Thoracic aorta (tissue), 2 donors: ENCODE data around the gene GPD1. TPM values are rescaled to one million over a fixed set of nuclear protein-coding genes. Genes with fewer than 3 reads are reported as not detected.

Experiments
- ATAC-seq: fragments of 150-250 bp; one replicate; pipeline ENCODE4 v1.8.0; 2017; ENCODE audit warnings: low read depth; ENCODE audit not compliant: insufficient number of reproducible peaks, low FRiP score
- DNase-seq: peaks from one replicate; pipeline ENCODE4 v3.0.0-alpha.2; 2020; ENCODE audit warnings: low spot score
- H3K27ac ChIP-seq, 2 donors: fragments of 200-600 bp; sonication (generic); 1 replicate in 1 of 2; 2 replicates in 1 of 2; pipeline ENCODE4 v1.5.1; 2016; ENCODE audit warnings: mild to moderate bottlenecking in 2 of 2, moderate library complexity in 2 of 2
- H3K27me3 ChIP-seq: fragments of 200-600 bp; sonication (generic); replicated peaks from 2 replicates; pipeline ENCODE4 v1.6.0; 2016; ENCODE audit warnings: mild to moderate bottlenecking; ENCODE audit not compliant: insufficient read depth
- H3K36me3 ChIP-seq: fragments of 200-600 bp; sonication (generic); one replicate; pipeline ENCODE4 v1.5.1; 2016
- H3K4me1 ChIP-seq, 2 donors: fragments of 200-600 bp; sonication (generic); 1 replicate in 1 of 2; 2 replicates in 1 of 2; pipeline versions ENCODE4 v1.5.1 to v1.6.0; 2016; ENCODE audit warnings: low read depth in 2 of 2, mild to moderate bottlenecking in 1 of 2; ENCODE audit not compliant: control insufficient read depth in 1 of 2
- H3K4me3 ChIP-seq: fragments of 200-600 bp; sonication (generic); 2 replicates; pipeline ENCODE4 v1.5.1; 2016; ENCODE audit warnings: mild to moderate bottlenecking
- H3K9me3 ChIP-seq: fragments of 200-600 bp; sonication (generic); 2 replicates; pipeline ENCODE4 v1.5.1; 2016
- total RNA-seq, 2 donors: library from RNA; depleted of rRNA; stranded (reverse); fragments of >200 nt; gene quantifications; one replicate each; pipeline versions ENCODE4 v1.1.0 to v1.2.3, GENCODE V29; 2016
- TF ChIP-seq, protein P1 (sequence below): fragments of 200-600 bp; sonication (generic); IDR thresholded peaks from one replicate; pipeline ENCODE4 v1.5.1; 2019; ENCODE audit warnings: antibody characterized with exemption

GPD1 gene
- total RNA-seq, 2 donors from 2014 or later: 4.2 to 5.0 TPM

DNA sequence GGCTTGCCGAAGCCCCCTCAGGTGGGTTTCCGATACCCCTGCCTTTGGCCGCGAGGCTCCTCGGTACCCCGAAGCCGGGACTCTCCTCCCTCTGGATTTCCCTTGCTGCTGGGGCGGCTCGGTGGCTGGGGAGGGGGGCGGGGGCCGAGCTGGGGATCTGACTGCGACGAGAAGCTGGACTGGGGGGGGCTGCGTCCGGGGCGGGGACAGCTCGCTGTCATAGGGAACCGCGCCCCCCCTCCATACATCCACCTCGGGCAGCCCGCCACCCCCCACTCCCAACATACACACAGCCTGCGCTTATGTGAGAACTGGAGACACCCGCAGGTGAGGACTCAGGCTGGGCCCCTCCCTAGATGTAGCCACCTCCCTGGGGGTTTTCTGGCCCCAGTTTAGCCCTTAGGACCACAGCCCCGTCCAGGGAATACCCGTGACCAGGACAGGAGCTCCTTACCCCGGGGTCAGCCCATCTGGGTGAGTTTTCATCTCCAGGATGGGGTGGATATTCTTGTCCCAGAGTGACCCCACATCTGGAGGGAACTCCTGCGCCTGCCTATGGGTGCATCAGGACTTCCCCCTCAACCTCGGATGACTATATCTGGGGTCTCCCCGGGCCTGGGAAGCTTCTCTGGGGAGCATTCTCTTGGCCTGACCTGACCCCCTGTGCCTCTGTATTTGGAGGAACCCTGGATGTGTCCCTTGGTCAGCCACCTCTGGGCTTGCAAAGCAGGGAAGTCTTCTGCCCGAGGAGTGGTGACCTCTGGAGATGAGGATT is 45.7 kb upstream of the GPD1 start:
- Histone ChIP-seq H3K4me1 (peaks cover 17 to 22% of the 10 kb centered on the region in 2 donors), H3K36me3 (no peaks in the 10 kb centered on the region), H3K27ac (no peak overlapping the region), H3K27me3 (no peaks in the 10 kb centered on the region), H3K9me3 (no peaks in the 10 kb centered on the region), H3K4me3 (peak overlapping the region; percentile 84)
- no peak for DNase-seq
- ATAC-seq: no peak
- TF ChIP-seq, protein P1, sequence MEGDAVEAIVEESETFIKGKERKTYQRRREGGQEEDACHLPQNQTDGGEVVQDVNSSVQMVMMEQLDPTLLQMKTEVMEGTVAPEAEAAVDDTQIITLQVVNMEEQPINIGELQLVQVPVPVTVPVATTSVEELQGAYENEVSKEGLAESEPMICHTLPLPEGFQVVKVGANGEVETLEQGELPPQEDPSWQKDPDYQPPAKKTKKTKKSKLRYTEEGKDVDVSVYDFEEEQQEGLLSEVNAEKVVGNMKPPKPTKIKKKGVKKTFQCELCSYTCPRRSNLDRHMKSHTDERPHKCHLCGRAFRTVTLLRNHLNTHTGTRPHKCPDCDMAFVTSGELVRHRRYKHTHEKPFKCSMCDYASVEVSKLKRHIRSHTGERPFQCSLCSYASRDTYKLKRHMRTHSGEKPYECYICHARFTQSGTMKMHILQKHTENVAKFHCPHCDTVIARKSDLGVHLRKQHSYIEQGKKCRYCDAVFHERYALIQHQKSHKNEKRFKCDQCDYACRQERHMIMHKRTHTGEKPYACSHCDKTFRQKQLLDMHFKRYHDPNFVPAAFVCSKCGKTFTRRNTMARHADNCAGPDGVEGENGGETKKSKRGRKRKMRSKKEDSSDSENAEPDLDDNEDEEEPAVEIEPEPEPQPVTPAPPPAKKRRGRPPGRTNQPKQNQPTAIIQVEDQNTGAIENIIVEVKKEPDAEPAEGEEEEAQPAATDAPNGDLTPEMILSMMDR: no peak

DNA sequence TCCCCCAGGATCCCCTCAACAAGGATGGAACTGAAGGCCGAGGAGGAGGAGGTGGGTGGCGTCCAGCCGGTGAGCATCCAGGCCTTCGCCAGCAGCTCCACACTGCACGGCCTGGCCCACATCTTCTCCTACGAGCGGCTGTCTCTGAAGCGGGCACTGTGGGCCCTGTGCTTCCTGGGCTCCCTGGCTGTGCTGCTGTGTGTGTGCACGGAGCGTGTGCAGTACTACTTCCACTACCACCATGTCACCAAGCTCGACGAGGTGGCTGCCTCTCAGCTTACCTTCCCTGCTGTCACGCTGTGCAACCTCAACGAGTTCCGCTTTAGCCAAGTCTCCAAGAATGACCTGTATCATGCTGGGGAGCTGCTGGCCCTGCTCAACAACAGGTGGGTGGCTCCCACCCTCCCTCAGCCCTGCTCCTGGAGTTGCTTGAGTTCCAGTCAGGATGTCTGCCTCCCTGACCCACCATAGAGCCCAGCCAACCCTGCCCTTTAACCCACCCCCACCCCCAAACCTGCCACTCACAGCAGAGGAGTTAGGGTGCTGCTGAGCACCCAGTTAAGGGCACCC is 45.0 kb upstream of the GPD1 start:
- Histone ChIP-seq H3K27ac (no peak overlapping the region), H3K9me3 (no peaks in the 10 kb centered on the region), H3K27me3 (no peaks in the 10 kb centered on the region), H3K4me3 (no peak overlapping the region), H3K36me3 (no peaks in the 10 kb centered on the region), H3K4me1 (peaks cover 17 to 22% of the 10 kb centered on the region in 2 donors)
- no peak for DNase-seq
- no peak for ATAC-seq
- TF ChIP-seq, protein P1: no peak

DNA sequence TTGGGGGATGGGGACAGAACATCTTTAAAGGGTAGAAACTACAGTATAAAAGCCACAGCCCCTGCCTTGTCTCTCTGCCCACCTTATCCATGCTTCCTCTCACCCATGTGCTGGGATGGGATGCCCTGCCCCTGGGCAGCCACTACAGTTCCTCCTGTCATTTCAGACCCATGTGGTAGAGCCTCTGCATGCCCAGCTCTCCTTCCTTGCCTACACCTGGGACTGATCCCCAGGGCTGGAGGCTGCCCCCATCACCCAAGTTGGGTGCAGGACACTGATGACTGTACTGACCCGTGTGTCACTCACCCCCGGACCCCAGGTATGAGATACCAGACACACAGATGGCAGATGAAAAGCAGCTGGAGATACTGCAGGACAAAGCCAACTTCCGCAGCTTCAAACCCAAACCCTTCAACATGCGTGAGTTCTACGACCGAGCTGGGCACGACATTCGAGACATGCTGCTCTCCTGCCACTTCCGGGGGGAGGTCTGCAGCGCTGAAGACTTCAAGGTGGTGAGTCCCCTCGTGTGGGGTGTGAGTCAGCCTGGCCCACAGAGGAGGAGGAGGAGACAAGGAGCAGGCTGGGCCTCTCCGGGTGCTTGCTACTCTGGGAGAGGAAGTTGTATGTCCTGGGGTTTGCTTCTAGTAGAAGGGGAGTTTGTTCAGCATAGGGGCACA is 44.2 kb upstream of the GPD1 start:
- peaks cover 17 to 22% of the 10 kb centered on the region in 2 donors for H3K4me1 ChIP-seq
- H3K9me3 ChIP-seq: no peaks in the 10 kb centered on the region
- H3K27ac ChIP-seq: no peak overlapping the region
- TF ChIP-seq, protein P1: no peak
- DNase-seq (no peak), ATAC-seq (no peak)
- H3K4me3 ChIP-seq: no peak overlapping the region
- H3K36me3 ChIP-seq: no peaks in the 10 kb centered on the region
- no peaks in the 10 kb centered on the region for H3K27me3 ChIP-seq

DNA sequence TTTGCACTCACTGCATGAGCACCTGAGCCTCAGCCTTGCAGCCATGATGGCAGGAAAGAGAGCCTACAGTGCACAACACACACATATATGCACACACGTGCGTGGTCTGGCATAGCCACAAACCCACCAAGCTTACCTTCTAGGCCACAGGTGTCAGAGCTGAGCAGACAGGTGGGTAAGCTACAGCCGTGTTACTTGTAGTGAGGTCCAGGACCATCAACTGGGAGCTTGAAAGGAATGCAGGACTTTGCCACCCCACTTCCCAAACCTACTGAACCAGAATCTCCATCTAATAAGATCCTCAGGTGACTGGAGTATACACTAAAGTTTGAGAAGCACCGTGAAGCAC is 43.7 kb upstream of the GPD1 start:
- no peaks in the 10 kb centered on the region for H3K9me3 ChIP-seq
- H3K27me3 ChIP-seq: no peaks in the 10 kb centered on the region
- no peak overlapping the region for H3K4me3 ChIP-seq
- ATAC-seq (no peak), DNase-seq (no peak)
- TF ChIP-seq, protein P1: no peak
- no peaks in the 10 kb centered on the region for H3K36me3 ChIP-seq
- H3K4me1 ChIP-seq: peaks cover 17 to 22% of the 10 kb centered on the region in 2 donors
- no peak overlapping the region for H3K27ac ChIP-seq

DNA sequence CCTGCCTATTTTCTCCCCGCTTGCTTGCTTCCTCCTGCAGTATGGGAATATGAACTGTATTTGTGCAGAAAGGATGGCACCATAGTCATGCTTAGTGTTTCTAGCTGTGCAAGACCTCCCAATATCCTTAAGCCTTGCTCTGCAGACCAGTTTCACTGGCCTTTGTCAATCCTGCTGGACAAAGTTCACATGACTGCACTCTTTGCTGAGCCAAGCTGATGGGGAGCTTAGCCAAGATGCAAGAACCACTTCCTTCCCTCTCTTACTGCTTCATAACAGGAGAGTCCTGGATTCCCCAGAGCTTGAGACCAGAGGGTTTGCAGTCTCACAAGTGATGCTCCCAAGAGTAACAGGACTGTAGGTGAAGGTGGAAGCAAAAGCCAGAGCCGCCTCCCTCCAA is 42.6 kb upstream of the GPD1 start:
- no peak for ATAC-seq

More for the DNA sequence above, 42.6 kb upstream of the GPD1 start:
- no peaks in the 10 kb centered on the region for H3K27me3 ChIP-seq
- H3K4me3 ChIP-seq: no peak overlapping the region
- TF ChIP-seq, protein P1: no peak
- peaks cover 11 to 22% of the 10 kb centered on the region in 2 donors for H3K4me1 ChIP-seq
- no peak for DNase-seq
- no peaks in the 10 kb centered on the region for H3K36me3 ChIP-seq
- H3K27ac ChIP-seq: no peak overlapping the region
- H3K9me3 ChIP-seq: no peaks in the 10 kb centered on the region
